BLaER1 treated with 17β-estradiol and CSF1 and Interleukin-3, amounts not matched to agents 10 nM and 100 nM (cell line): ENCODE data around the gene WNT9B.

Experiments used
- H3K27ac ChIP-seq, 11 experiments: shearing (Covaris generic); formaldehyde crosslinking; 2 replicates each; pipeline ENCODE4 v1.8.1; 2022
- H3K27me3 ChIP-seq, 11 experiments: shearing (Covaris generic); formaldehyde crosslinking; 2 replicates each; pipeline ENCODE4 v1.8.1; 2022
- H3K36me3 ChIP-seq, 11 experiments: shearing (Covaris generic); formaldehyde crosslinking; 2 replicates each; pipeline ENCODE4 v1.8.1; 2022
- H3K4me1 ChIP-seq, 10 experiments: shearing (Covaris generic); formaldehyde crosslinking; 2 replicates each; pipeline ENCODE4 v1.8.1; 2022
- H3K4me2 ChIP-seq, 11 experiments: shearing (Covaris generic); formaldehyde crosslinking; 2 replicates each; pipeline ENCODE4 v1.8.1; 2022
- H3K4me3 ChIP-seq, 10 experiments: shearing (Covaris generic); formaldehyde crosslinking; 2 replicates each; pipeline ENCODE4 v1.8.1; 2022
- H3K9ac ChIP-seq, 11 experiments: shearing (Covaris generic); formaldehyde crosslinking; 2 replicates each; pipeline ENCODE4 v1.8.1; 2022
- H3K9me3 ChIP-seq, 11 experiments: shearing (Covaris generic); formaldehyde crosslinking; replicated peaks in 1 of 11; 2 replicates each; pipeline ENCODE4 v1.8.1; 2022
- H4K20me1 ChIP-seq, 11 experiments: shearing (Covaris generic); formaldehyde crosslinking; 2 replicates each; pipeline ENCODE4 v1.8.1; 2022
- Cebpa-rat ChIP-seq, 11 experiments: shearing (Covaris generic); IDR thresholded peaks; 2 replicates each; pipeline ENCODE4 v1.8.1; 2022

WNT9B gene

GRCh38 chr17:46878055-46878454 lies 26.7 kb downstream of the WNT9B start:
- Histone ChIP-seq H3K4me1 (peaks cover 44 to 68% (median 53%) of the 10 kb centered on the region in 10 experiments), H3K4me2 (peak overlapping the region; percentile 37 to 97 (median 71)), H3K27ac (peak overlapping the region in 4 of 11 experiments; percentile 58 to 83 (median 70); a peak in 8 of 22 replicates), H3K9me3 (no peaks in the 10 kb centered on the region), H3K36me3 (no peaks in the 10 kb centered on the region), H3K4me3 (peak overlapping the region in 2 of 10 experiments; percentile 14 to 26; a peak in 2 of 20 replicates), H3K27me3 (no peaks in the 10 kb centered on the region), H3K9ac (peak overlapping the region in 5 of 11 experiments; percentile 25 to 69 (median 56); a peak in 9 of 22 replicates), H4K20me1 (no peaks in the 10 kb centered on the region; a peak in 1 of 22 replicates)
- TF ChIP-seq Cebpa-rat (IDR thresholded peaks at IDR 0.05), result no peak

GRCh38 chr17:46879101-46879500 lies 27.7 kb downstream of the WNT9B start:
- Histone ChIP-seq H3K4me2 (peak overlapping the region in 3 of 11 experiments; percentile 76 to 97 (median 95); a peak in 6 of 22 replicates), H3K27ac (peak overlapping the region in 3 of 11 experiments; percentile 66 to 83 (median 75); a peak in 5 of 22 replicates), H3K9me3 (no peaks in the 10 kb centered on the region), H3K27me3 (no peaks in the 10 kb centered on the region), H3K4me3 (no peak overlapping the region), H4K20me1 (no peaks in the 10 kb centered on the region; a peak in 1 of 22 replicates), H3K36me3 (no peaks in the 10 kb centered on the region), H3K9ac (peak overlapping the region in 2 of 11 experiments; percentile 56 to 69; a peak in 3 of 22 replicates), H3K4me1 (peaks cover 35 to 63% (median 44%) of the 10 kb centered on the region in 10 experiments)
- TF ChIP-seq Cebpa-rat (IDR thresholded peaks at IDR 0.05), result no peak

- H3K4me3 ChIP-seq, result no peak overlapping the region
- peaks cover 18 to 43% (median 28%) of the 10 kb centered on the region in 10 experiments for H3K4me1 ChIP-seq
- no peak overlapping the region for H3K27ac ChIP-seq
- H3K27me3 ChIP-seq, result no peaks in the 10 kb centered on the region
- no peaks in the 10 kb centered on the region for H3K36me3 ChIP-seq
- no peak for TF ChIP-seq Cebpa-rat (IDR thresholded peaks at IDR 0.05)
- no peak overlapping the region for H3K4me2 ChIP-seq
- no peaks in the 10 kb centered on the region; a peak in 1 of 22 replicates for H4K20me1 ChIP-seq
- no peaks in the 10 kb centered on the region for H3K9me3 ChIP-seq
- no peak overlapping the region for H3K9ac ChIP-seq
Observed at GRCh38 chr17:46881015-46881414, 29.6 kb downstream of the WNT9B start.

GRCh38 chr17:46882666-46883065 lies 31.3 kb downstream of the WNT9B start:
- Histone ChIP-seq H3K4me3 (no peak overlapping the region), H3K9ac (no peak overlapping the region), H3K9me3 (no peaks in the 10 kb centered on the region), H3K4me1 (peaks cover 10 to 27% (median 12%) of the 10 kb centered on the region in 10 experiments), H3K27ac (no peak overlapping the region), H3K4me2 (no peak overlapping the region), H3K36me3 (no peaks in the 10 kb centered on the region), H4K20me1 (no peaks in the 10 kb centered on the region), H3K27me3 (no peaks in the 10 kb centered on the region)
- no peak for TF ChIP-seq Cebpa-rat (IDR thresholded peaks at IDR 0.05)

- TF ChIP-seq Cebpa-rat (IDR thresholded peaks at IDR 0.05), result no peak
- no peak overlapping the region for H3K4me3 ChIP-seq
- 0 out of 22 replicates have a peak overlapping the region, but pooled peaks of 1 of the 11 experiments have one; percentile 1 for H3K9ac ChIP-seq
- H3K27me3 ChIP-seq, result no peaks in the 10 kb centered on the region
- no peaks in the 10 kb centered on the region for H3K9me3 ChIP-seq
- no peaks in the 10 kb centered on the region for H3K36me3 ChIP-seq
- no peak overlapping the region for H3K4me2 ChIP-seq
- H3K27ac ChIP-seq, result no peak overlapping the region
- 0 out of 22 replicates have a peak, but pooled peaks cover 0 to 5% (median 0%) of the 10 kb centered on the region in 11 experiments for H4K20me1 ChIP-seq
- peaks cover 0 to 23% (median under 1%) of the 10 kb centered on the region in 10 experiments; a peak in 7 of 20 replicates for H3K4me1 ChIP-seq
Observed at GRCh38 chr17:46883871-46884520, 32.6 kb downstream of the WNT9B start.

GRCh38 chr17:46884552-46884951 lies 33.2 kb downstream of the WNT9B start:
- no peak for TF ChIP-seq Cebpa-rat (IDR thresholded peaks at IDR 0.05)
- Histone ChIP-seq H3K27ac (no peak overlapping the region), H3K27me3 (no peaks in the 10 kb centered on the region)

GRCh38 chr17:46885415-46886309 lies 34.3 kb downstream of the WNT9B start:
- no peak overlapping the region for H3K27ac ChIP-seq
- peaks cover 7 to 26% (median 11%) of the 10 kb centered on the region in 10 experiments for H3K4me1 ChIP-seq
- H3K27me3 ChIP-seq, result no peaks in the 10 kb centered on the region
- H4K20me1 ChIP-seq, result 0 out of 22 replicates have a peak, but pooled peaks cover 0 to 5% (median 0%) of the 10 kb centered on the region in 11 experiments
- H3K36me3 ChIP-seq, result no peaks in the 10 kb centered on the region
- no peak overlapping the region for H3K9ac ChIP-seq
- no peak for TF ChIP-seq Cebpa-rat (IDR thresholded peaks at IDR 0.05)
- H3K4me3 ChIP-seq, result no peak overlapping the region
- no peaks in the 10 kb centered on the region for H3K9me3 ChIP-seq
- no peak overlapping the region for H3K4me2 ChIP-seq

More at GRCh38 chr17:46884552-46884951, 33.2 kb downstream of the WNT9B start:
- H3K4me2 ChIP-seq, result no peak overlapping the region
- no peak overlapping the region for H3K4me3 ChIP-seq
- no peaks in the 10 kb centered on the region for H3K9me3 ChIP-seq
- H3K9ac ChIP-seq, result no peak overlapping the region
- H3K4me1 ChIP-seq, result peaks cover 0 to 23% (median 3%) of the 10 kb centered on the region in 10 experiments; a peak in 7 of 20 replicates
- no peaks in the 10 kb centered on the region for H3K36me3 ChIP-seq
- H4K20me1 ChIP-seq, result 0 out of 22 replicates have a peak, but pooled peaks cover 0 to 5% (median 0%) of the 10 kb centered on the region in 11 experiments

- H3K27me3 ChIP-seq, result no peaks in the 10 kb centered on the region
Observed at GRCh38 chr17:46886310-46886663, 34.9 kb downstream of the WNT9B start.

GRCh38 chr17:46887717-46888116 lies 36.3 kb downstream of the WNT9B start:
- Histone ChIP-seq H3K27me3 (no peaks in the 10 kb centered on the region), H3K4me1 (peaks cover 11 to 42% (median 17%) of the 10 kb centered on the region in 10 experiments), H3K9me3 (no peaks in the 10 kb centered on the region), H3K4me2 (no peak overlapping the region), H3K9ac (no peak overlapping the region), H4K20me1 (0 out of 22 replicates have a peak, but pooled peaks cover 0 to 5% (median 0%) of the 10 kb centered on the region in 11 experiments), H3K4me3 (no peak overlapping the region), H3K36me3 (no peaks in the 10 kb centered on the region), H3K27ac (no peak overlapping the region)
- TF ChIP-seq Cebpa-rat (IDR thresholded peaks at IDR 0.05), result no peak

More at GRCh38 chr17:46886310-46886663, 34.9 kb downstream of the WNT9B start:
- TF ChIP-seq Cebpa-rat (IDR thresholded peaks at IDR 0.05), result no peak
- H3K27ac ChIP-seq, result no peak overlapping the region
- no peak overlapping the region for H3K4me3 ChIP-seq
- peaks cover 11 to 32% (median 17%) of the 10 kb centered on the region in 10 experiments for H3K4me1 ChIP-seq
- no peaks in the 10 kb centered on the region for H3K36me3 ChIP-seq
- 0 out of 22 replicates have a peak, but pooled peaks cover 0 to 5% (median 0%) of the 10 kb centered on the region in 11 experiments for H4K20me1 ChIP-seq
- no peak overlapping the region for H3K4me2 ChIP-seq
- no peak overlapping the region for H3K9ac ChIP-seq
- no peaks in the 10 kb centered on the region for H3K9me3 ChIP-seq
